Tongue (tissue), 2 donors: Measurements from ENCODE around the gene CD28. TPM values are rescaled to one million over a fixed set of nuclear protein-coding genes. Genes with fewer than 3 reads are reported as not detected.
"Not testable (repeated sequence)": the region's sequence is repeated elsewhere in the genome, so short reads cannot be mapped to it uniquely, and the experiment has no call there.

Experiments
- DNase-seq: peaks from one replicate; pipeline ENCODE4 v3.0.0-alpha.2; 2015
- total RNA-seq: library from RNA; depleted of rRNA; stranded (reverse); fragments of >200 nt; gene quantifications from one replicate; pipeline ENCODE4 v1.2.3, GENCODE V29; 2014

The CD28 gene
- total RNA-seq, 1 donor from 2014 or later = 2.4 TPM

DNA sequence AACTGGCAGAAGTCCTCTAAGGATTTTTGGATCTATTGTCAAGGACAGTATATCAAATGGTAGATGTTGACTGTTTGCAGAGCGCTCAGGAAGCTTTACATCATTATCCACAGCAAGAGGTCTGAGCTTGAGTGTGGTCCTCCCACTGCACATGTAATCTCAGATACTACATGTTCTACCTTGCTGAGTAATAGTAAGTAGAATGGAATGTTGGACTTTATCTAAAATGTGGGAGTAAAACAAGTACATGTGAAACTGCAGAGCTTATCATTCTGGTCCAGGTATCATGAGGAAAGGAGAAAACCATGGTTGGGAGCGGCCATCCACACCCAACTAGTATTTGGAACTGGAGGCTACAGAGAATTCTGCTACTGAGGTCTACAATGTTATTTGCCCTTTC is 19.3 kb upstream of the CD28 start:
- DNase-seq = no peak

- peak; percentile 46 for DNase-seq
Measured at GRCh38 chr2:203688798-203689197, 17.6 kb upstream of the CD28 start.

GRCh38 chr2:203689426-203690116 is 16.9 kb upstream of the CD28 start:
- DNase-seq = no peak

DNA sequence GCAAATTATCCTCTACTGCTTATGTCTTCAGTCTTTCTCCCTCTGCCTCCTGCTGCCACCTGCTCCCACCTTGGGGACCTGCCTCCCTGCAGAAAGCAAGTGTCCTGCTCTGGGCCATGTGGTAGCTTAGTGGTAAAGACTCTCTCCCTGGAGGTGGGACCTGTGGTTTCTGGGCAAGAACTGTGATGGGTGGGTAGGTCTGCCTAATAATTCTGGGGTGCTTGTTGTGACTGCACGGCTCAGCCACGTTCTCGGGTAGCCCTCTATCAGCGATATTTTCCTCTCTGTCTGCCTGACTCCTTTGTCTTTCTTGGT is 16.4 kb upstream of the CD28 start:
- DNase-seq = no peak

DNA sequence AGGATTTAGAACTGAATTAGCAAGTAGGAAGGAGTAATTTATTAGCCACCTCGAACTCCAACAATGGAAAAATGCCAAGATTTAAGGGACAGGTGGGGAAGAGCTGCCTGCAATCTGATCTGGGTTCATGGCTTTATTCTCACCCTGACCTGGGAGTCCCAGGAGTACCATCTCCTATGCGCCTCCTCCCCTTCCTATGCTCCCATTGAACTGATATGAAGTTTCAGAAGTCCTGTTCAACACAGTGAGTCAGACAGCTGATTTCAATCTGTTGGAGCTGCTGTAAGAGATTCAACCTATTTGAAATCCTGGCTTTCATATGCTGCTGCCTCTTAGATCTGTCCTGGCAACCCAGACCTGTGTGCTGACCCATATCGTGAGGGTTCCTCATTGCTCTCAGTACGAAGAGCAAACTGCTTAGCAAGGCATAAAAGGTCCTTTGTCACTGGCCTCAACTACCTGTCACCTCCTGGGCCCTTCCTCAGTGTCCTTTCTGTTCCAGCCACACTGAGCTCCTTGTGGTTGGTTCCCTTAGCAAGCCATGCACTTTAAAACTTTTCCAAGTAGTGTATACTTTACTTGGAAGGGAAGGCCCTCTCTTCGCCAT is 15.9 kb upstream of the CD28 start:
- DNase-seq = no peak

DNA sequence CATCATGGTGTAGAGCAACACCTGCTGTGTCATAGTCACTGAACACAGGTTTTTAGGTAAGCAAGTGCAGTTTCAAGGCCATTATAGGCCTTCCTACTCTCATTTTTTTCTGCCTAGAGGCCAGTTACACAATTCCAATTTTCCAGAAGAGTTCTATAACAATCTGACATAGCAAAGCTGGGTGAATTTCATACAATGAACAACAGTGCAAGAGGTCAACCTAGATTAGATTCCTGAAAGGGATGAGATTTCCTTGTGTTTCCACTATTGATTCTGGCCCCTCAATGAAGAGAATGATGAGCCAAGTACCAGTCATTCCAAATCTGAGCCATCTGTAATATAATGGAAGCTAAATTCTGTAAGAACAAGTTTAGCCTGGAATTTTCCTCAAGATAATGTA is 15.3 kb upstream of the CD28 start:
- no peak for DNase-seq

DNA sequence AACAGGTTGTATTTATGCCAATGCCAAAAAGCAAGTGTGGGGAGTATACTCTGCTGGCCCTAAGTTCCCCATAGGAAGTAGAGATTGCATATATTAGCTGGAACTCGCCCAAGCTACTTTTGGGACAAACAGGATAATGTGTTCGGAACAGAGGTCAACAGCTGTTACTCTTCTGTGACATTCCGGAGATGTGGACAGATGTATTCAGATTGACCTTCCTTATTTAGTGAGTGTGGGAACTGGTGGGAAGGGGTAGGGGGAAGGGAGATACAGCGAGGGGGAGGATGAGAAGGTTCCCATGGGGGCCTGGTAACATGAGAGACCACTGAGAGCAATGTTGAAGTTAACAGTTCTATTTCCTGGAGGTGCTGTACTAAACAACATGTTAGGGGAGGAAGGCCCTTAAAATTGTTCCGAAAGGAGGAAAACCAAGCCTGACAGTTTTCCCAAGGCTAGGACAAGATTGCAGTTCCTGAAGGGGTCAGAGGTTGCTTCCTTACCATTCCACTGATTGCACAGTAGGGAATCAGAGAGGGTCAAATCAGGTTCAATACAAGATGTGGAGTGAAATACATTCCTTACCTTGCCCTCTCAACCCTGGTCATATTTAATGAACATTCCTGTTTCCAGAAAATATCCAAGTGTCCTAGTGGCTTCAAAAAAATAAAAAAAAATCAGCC is 14.3 kb upstream of the CD28 start:
- DNase-seq = peak; percentile 87

GRCh38 chr2:203693242-203693879 is 13.1 kb upstream of the CD28 start:
- DNase-seq = no peak

DNA sequence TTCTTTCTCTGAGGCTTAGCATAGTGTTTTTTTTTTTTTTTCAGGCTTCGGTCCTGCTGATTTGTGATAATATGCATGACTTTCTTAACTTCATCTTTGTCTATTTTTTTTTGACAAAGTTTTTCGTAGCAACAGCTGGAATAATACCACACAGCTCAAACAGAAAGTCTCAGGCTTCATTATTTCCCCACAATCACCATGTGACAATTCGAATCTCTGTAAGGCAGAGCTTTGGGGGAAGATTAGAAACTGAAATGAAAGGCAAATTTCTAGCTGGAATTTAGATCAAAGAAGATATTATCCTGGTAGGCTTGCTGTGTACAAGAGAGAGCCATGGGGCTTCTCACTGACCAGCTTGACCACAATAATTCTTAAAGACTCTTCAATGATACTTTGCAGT is 12.2 kb upstream of the CD28 start:
- peak; percentile 55 for DNase-seq

DNA sequence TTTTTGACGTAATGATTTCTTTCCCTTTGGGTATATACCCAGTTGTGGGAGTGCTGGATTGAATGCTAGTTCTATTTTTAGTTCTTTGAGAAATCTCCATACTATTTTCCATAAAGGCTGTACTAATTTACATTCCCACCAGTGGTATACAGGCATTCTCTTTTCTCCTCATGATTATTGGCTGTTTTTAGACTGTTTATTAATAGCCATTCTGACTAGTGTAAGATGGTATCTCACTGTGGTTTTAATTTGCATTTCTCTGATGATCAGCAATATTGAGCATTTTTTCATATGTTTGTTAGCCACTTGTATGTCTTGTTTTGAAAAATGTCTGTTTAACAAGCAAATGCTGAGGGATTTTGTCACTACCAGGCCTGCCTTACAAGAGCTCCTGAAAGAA is 9.2 kb upstream of the CD28 start:
- DNase-seq = no peak

- not testable (repeated sequence) for DNase-seq
Measured at GRCh38 chr2:203697763-203698162, 8.7 kb upstream of the CD28 start.

GRCh38 chr2:203698410-203698809 is 8.0 kb upstream of the CD28 start:
- DNase-seq = not testable (repeated sequence)

DNA sequence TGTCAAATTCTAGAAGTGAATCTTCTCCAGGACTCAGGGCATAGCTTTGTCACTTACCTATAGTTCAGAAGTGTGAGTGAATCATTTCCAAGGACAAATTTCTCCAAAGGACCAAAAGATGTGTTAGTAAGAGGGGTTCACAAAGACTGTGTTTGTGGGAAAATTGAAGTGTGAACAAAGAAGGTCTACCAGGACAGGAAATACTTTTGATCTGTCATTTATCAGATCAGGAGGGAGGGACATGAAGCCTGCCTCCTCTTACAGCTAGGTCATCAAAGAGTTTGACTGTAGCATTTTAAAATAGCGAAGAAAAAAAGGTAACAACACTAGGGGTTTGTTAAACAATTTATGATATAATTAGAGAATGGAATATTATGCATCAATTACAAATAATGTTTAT is 2.0 kb upstream of the CD28 start:
- DNase-seq = no peak

GRCh38 chr2:203705178-203705577 is 1.3 kb upstream of the CD28 start:
- no peak for DNase-seq

DNA sequence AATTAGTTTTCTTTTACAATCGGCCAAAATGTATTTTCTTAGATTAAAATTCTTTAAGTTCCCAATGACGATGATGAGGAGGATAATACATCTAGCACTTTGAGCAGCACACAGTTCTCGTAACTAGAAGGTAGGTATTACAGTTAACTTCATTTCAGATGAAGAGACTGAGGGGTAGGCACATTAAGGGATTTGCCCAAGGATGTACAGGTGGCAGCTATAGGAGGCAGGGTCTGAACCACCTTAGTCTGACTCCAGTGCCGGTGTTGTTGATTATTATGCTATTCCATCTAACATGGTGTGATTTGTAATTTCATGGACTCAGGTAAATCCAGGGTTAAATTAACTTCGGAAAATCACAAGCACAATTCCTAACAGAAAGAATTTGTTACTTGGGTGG is 1.1 kb downstream of the CD28 start:
- DNase-seq = no peak

- DNase-seq = no peak
Measured at GRCh38 chr2:203708846-203709396, 2.5 kb downstream of the CD28 start.

DNA sequence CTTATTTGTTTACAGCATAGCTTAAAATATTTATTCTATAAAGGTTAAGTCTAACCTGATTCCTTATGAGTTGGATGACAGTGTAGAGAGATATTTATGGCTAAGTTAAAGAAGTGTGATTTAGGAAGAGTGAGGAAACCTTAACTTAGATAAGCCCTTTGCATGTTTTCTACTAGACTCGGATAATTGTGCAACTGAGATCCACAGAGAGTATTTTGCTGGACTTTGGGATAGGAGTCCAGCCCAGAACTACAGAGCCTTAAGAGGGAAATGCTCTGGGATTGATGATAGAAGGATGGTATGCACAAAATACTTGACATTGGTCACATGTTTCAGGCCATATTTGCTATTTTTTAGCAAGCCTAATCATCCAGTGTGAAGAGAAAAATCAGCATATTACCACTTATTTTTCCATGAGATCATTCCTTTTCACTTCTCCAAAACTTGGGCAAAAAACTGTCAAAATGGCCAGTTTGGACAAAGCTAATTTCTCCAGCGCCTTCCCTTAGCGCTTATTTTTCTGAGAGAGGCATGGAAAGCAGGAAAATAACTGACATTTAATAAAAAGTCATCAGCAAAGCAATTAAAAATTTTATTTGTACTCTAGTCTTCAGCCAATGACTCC is 3.1 kb downstream of the CD28 start:
- DNase-seq = no peak

- DNase-seq = no peak
Measured at GRCh38 chr2:203710226-203710625, 3.8 kb downstream of the CD28 start.

DNA sequence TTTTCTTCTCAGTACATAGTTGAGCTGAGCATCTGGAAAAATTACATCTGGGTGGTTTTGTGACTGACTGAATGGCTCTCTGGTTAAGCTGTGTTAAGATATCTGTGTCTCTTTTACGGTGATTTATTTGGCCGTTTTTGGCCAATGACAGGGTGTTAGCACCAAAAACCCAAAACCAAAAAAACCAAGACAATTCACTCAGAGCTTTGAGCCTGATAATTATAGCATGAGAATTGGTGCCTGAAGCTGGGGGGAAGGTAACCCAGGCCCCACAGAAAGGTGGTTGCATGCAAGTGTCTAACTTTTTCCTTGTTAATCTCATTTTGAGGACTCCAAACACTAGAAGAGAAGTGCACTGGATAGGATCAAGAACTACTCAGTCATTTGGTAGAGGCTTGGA is 4.5 kb downstream of the CD28 start:
- DNase-seq = no peak

- no peak for DNase-seq
Measured at GRCh38 chr2:203711399-203711798, 5.0 kb downstream of the CD28 start.

GRCh38 chr2:203713381-203713780 is 6.9 kb downstream of the CD28 start:
- no peak for DNase-seq

- DNase-seq = no peak
Measured at GRCh38 chr2:203714112-203714511, 7.7 kb downstream of the CD28 start.

- DNase-seq = no peak
Measured at GRCh38 chr2:203715744-203716143, 9.3 kb downstream of the CD28 start.
